GM21786 (cell line): Measurements from ENCODE around the gene CACNA1D.

Experiments
- ATAC-seq: cut with Tn5 transposase; IDR thresholded peaks from one replicate; pipeline ENCODE4 v1.9.1; 2021; ENCODE audit not compliant: unreplicated experiment

Gene CACNA1D

DNA sequence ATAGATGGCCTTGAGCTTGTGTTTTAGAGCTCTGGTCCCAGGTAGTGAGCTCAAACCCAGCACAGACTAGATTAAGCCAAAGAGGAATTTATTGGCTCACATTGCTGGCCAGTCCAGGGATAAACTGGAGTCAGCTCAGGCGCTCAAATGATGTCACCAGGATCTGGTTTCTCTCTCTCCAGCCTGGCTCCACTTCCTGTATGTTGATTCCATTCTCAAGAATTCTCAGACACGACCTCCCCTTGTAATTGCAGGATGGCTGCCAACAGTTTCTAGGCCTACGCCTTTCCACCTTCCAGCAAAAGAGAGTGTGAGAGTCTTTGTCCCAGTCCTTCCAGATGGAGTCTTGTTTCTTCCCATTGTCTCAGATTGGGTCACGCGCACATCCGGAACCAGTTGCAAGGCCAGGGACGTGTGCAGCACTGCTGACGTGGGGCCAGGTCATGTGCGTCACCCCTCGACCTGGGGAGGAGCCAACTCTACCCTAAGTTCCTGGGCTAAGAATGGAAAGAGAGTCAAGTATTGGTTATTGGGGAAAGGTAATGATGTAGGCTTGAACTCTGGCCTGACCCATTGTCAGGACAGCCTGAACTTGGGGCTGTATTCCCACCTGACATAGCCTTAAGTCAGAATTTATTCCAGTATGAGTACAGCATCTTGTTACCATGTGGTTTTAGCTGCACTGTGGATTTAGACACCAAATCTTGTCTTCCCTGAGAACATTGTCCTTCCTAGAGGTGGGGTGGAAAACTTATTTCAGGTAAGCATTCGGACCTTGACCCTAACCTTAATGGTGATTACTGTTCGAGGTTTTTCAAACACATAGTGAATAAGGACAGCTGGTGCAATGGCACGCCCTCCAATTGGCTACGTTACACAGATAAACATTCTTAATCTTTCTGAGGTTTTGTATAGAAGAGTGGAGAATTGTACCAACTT lies 31.6 kb downstream of the CACNA1D start:
- no peak for ATAC-seq

DNA sequence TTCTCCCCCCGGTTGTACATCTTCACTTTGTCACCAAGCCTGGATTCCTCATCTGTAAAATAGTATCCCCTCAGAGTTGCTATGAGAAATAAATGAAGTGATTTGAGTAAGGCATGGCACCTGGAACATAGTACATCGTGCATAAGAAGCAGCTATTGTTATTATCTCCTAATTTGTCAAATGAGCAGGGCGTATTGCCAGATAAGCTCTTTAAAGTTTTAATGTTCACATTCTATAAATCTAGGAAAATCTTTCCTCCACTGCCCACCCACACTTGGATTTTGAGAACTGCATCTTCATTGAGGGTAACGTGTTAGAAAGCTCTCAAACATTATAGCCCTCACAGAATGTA lies 32.3 kb downstream of the CACNA1D start:
- ATAC-seq = no peak

DNA sequence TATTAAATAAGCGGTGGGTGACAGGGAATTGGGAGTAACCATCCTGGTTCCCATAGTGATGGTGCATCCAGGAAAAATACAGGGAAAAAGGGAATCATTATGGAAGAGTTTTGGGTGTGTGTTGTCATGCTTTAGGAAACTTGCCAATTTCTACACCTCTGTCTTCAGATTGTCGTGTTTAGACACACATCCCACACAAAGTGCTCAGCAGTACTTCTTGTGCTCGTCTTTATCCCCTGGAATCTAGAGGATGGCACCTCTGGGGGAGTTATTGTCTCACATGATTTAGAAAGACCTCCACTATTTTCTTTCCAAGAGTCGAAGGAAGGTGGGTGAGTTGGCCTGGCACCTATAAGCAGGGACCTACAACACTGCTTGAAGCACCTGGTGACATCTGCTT lies 35.8 kb downstream of the CACNA1D start:
- ATAC-seq = no peak

DNA sequence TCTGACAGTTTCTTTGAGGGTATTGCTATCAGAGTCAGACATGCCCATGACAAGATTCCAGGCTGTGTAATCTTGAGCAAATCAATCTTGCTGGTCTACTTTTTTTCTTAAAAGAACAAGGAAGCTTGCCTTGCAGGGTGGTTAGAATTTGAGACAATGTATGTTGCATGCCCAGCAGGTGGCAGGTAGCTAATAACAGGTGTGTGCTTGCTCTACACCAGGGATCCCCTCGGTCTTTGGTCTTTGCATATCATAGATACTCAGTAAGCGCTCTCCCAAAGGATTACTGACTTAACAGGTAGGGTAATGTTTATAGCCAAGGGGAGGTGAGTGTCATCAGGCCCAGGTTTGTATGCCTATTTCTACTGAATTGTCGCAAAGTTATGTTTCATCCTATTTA lies 37.3 kb downstream of the CACNA1D start:
- no peak for ATAC-seq

DNA sequence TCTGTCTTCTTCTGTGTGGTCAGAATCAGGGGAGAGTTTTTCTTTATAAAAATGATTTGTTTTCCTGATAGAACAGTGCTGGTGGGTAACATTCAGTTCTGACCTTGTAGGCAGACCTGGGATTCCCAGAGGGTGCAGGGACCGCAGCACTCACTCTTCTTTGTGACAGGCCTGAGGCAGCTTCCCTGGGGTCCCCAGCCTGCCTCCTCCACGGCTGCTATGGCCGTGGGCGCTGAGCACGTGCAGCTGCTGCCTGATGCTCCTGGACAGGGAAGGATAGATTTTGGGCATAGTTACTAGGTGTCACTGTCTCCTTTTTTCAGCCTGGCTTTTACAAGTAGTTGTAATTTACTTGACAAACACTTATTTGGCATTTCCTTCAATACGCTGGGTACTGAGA lies 39.1 kb downstream of the CACNA1D start:
- no peak for ATAC-seq

DNA sequence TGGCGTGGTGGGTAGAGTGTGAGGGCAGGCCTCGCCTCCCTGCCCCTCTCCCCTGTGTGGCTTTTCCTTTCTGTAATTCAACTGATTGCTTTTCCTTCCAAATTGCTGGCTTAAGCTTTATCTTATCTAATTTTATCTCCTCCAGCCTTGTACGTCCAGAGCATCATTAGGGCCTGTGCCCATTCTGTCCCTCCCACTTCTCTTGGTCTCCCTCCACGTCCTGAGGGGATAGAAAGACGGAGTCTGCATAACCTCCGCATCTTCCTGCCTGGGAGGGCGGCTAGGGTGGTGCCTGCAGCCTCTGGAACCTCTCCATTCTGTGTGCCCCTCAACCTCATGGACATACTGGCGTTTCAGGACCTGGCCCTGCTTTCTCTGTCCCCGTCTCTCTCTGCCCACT lies 39.8 kb downstream of the CACNA1D start:
- ATAC-seq = no peak

DNA sequence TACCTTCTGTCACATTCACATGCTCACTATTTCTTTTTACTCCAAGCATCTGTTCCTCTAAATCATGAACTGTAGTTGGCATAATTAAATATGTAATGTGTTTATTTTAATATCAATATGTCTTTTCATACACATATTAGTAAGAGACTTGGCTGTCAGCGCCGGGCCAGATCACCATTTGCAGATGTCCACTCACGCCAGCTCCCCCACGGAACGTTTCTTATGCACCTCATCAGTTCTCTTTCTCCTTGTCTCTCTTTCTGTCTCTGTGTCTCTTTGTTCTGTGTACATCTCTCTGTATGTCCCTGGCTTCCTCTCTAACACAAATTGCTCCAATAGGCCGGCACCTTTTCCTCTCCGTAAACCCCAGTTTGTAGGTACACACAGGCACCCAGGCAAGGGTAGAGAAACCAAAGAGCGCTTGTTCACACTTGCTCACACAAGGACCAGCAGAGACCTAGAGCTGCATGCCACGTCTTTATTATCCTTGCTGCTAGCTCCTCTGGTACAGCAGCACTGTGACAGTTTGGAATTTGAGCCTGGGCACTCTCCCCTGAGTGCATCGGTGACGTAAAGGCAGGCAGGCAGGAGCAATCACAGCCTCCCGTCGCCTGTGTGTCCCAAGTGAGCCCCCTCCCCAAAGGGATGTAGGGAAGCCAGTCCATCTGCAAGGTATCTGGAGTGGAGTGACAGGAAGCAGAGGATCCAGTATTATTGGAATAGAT lies 40.4 kb downstream of the CACNA1D start:
- no peak for ATAC-seq

DNA sequence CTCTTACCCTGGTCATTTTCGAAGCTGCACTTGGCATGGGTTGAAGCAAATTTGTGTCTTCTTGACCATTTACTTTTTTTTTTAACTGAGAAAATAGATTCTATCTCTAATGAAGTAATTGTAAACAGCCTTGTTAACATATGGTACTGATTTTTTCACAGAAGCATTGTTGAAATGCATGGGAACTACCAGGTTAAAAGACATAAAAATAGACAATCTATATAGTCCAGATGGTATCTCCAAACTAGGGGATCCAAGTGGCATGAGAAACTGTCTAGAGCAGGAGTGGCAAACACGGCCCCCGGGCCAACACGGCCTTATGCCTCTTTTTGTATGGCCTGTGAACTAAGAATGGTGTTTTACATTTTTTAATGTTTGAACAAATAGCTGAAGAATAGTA lies 41.9 kb downstream of the CACNA1D start:
- no peak for ATAC-seq

DNA sequence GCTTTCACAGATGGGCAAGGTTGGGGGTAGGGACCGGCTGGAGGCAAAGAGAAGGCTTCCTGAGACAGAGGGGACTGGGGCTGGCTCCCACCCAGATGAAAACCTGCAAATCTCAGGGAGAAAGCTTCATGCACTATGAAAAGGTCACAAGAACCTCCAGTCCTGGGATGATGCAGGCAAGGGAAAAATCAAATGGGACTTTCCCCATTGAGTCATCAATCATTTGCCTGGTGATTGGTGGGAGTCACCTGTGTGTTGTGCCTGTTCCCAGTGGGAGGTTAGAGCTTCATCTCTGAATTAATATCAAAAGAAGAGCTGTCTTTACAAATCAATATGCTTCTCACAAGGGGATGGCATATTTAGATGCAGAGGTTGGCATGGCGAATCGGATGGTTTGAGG lies 49.9 kb downstream of the CACNA1D start:
- no peak for ATAC-seq

DNA sequence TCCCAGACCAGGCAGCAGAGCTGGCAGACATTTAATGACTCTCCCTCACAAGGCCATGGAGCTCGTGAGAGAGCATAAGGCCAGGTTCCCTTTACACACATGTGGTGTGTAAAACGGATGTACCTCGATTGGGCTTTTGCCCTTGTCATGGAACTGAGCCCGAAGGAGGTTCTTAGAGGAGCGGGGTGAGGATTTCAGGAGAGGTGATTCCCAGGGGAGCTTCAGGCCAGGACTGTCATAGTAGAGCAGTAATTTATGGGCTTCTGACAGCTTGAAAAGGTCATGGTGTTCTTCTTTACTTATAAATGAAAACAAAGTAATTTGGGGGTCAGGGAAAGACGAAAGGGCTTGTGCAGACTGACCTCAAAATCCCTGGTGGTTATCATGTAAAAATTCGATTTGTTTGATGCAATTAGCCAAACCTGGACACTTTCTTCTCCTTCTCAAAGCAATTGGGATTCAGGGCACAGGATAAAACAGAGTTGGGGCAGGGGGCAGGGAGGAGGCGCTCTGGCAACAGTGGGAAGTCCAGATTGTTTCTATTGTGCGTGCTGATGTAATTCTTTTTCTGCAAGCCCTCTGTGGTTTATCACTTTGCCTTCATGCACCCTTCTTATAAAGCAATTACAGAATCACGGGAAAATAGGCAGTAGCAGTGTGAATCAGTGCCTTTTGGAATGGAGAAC lies 51.0 kb downstream of the CACNA1D start:
- ATAC-seq = no peak

DNA sequence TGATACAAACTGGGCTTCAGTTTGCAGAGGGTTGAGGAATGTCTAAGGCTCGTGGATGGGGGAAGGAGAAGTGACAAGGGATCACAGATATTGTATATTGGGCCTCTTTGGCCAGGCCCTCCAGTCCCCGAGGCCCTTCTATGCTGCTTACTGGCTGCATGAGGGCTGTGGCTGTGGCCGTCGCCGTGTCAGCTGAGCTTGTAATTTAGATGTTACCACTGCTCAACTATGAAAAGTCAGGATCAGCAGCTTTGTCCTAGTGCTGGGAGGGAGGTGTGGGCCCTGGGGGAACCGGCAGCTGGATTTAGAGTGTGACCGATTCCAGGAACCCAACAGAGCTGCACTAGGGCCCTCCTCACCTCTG lies 51.6 kb downstream of the CACNA1D start:
- no peak for ATAC-seq

DNA sequence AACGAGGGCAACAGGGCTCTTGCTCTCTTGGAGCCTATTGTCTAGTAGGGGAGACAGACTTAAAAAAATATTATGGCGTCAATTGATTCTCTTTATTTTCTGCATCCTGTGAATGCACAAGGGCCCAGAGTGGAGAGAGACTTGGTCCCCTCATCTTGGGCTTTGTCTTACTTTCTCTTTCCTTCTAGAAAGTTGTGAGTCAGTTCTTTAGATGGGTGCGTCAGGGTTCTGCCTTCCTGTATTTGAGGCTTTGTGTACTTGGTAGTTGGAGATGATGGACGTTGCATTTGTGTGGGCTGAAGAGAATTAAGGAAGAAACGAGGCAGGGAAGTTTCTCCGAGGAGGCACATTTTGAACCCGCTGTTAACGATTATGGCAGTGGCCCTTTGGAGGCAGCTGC lies 52.9 kb downstream of the CACNA1D start:
- ATAC-seq = no peak

DNA sequence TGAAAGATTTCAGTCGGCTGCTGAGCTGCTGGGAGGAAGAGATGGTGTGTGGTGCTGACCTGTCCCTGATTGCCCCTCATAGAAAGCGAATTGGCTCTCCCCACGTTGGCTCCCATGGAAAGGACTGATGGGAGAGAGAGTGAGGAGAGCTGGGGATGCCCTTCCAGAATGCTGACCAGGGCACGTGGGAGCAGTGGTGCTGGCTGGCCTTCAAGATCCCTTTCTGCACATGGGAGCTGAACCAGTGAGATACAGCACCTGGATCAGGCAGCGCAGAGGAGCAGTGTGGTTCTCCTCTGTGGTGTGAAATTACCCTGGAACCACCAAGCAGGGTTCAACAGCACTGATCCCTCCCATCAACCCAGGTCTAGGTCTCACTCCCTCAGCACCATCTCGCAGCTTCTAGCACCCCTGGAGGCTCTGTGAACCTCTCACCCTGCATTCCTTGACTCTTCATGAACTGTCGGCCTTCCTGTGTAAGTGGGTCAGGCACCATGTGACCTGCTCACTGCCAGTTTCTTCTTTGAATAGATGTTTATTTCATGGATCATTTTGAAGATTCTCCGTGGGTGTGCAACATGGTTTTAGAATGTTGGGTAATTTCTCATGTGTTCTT lies 55.7 kb downstream of the CACNA1D start:
- no peak for ATAC-seq

DNA sequence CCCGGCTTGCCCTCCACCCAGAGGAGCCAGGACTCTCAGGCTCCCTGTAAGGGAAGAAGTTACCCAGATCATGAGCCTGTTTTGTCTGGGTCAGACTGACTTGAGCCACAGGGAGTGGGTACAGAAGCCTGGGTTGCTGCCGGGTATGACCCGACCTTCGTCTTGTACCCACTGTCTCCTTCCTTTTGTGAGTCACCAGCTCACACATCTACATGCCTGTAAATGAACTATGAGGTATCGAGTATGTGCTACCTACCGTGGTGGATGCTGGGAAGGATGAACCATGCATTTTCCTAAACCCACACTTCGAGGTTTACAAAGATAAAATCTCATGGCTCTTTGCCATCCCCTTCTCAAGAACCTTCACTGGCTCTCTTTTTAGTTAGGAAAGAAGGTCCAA lies 56.9 kb downstream of the CACNA1D start:
- no peak for ATAC-seq

DNA sequence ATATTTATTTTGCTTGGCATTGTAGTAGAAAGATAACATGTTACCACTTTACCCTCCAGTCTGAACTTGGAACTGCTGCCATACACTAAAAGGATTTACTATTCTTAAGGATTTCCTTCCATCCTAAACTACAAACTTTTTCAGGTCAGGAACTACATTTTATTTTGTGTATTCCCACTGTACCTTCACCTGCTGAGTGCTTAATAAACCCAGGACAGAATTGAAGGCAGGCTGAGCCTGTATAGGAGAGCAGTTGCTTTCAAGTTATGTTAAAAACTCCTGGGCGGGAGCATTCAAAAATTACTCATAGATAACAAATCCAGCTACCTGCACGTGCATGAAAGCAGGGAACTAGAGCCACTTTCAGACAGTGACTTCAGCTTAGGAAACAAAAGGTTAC lies 58.3 kb downstream of the CACNA1D start:
- ATAC-seq = no peak

DNA sequence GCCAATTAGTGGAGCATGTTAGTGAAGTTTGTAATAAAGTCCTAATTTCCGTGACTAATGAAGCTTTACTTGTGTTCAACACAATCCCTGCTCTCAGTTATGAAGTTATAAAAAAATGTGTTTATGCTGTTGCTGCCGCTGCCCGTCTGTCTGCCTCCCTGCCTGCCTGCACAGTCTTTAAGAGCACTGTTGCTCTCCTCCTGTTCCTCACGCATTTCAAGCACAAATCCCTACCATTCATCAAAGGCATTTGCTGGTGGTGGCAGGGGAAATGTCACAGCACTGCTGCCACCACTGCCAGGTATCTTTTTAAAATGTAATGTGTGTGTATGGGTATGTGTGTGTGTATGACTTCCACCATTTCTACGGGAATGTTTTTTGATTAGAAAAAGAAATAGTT lies 58.8 kb downstream of the CACNA1D start:
- no peak for ATAC-seq

DNA sequence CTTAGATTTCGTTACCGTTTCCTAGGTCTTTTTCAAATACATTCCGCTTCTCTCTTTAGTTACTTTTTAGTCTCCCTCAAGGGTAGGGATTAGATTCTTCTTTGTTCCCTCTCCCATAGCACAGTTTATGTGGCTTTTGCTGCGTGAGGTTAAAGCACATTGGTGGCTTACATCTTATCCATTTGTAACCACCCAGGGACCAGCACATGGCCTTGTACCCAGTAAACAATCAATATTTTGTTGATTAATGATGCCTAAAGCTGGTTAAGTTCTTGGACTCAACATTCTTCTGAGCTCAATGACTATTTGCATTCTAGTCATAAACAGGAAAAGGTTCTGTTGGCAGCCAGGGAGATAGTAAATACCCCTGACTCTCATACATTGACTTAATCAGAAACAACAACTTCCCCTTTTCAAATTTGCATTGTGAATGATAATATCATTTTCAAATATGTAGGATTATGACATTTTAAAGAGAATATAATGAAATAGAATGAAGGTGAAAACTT lies 60.2 kb downstream of the CACNA1D start:
- peak; percentile 89 for ATAC-seq

DNA sequence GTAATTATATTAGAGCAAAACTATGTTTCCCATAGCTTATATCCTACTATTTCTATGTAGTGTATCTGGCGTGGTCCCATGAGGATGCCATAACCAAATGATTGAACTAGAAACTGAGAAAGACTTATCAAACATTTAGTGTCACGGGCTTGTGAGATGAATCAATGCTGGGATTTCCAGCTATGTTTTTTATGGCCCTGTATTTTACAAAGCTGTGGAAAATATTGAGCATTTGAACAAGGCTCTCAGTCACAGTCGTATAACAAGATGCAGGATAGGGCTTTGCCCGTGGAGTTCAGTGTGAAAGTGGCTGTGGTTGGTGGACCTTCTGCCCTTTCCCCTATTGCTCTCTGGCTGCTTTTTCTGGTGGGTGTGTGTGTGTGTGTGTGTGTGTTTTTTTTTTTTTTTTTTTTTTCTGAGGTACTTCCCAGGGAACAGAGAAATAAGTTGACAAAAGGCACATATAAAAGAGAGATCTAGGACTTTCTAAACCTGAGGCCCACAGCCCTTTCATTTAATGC lies 60.7 kb downstream of the CACNA1D start:
- peak; percentile 70 for ATAC-seq

DNA sequence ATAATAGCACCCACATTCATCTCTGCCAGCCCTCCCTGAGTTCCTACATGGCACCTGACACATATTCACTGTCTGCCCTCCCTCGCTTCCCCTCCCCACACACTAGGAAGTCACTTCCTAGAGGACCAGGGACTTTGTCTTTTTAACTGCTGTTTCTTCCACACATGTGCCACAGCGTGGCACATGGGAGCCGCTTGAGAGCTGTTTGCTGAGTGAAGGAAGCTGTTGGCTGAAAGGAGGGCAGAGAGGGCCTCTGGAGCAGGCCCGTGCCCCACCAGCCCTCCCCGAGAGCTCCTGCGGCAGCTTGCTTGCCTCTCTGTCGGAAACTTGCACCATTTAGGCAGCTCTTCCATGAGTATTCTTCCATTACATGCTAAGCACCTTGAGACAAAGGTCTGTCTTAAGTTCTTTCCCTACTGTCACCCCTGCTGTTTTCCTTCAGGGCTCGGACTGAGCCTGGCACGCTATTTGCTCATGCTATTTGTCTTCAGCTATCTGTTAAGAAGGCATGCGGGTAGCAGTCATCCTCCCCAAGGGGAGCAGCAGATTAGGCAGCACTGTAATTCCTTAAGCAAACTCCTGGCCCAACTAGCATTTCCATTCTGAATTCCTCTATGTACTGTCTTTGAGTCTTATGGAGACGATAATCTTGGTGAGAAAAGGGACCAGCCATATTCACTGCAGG lies 72.2 kb downstream of the CACNA1D start:
- no peak for ATAC-seq

DNA sequence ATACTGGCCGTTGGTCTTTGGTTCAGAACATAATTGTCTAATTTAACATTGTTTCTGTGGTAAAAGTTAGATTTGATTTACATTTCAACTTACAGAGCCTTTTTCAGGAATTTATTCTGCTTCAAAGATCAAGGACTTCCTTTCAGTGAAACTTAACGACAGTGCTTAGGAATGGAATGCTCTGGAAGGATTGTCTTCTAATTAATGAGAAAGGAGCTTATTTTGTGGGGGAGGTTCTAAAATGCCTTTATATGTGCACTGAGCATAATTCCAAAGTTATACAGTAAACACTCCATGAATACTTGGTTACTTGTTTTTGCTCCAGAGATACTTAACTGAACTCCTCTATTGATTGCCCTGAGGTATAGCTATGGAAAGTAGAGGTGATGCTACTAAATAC lies 75.7 kb downstream of the CACNA1D start:
- ATAC-seq = no peak

DNA sequence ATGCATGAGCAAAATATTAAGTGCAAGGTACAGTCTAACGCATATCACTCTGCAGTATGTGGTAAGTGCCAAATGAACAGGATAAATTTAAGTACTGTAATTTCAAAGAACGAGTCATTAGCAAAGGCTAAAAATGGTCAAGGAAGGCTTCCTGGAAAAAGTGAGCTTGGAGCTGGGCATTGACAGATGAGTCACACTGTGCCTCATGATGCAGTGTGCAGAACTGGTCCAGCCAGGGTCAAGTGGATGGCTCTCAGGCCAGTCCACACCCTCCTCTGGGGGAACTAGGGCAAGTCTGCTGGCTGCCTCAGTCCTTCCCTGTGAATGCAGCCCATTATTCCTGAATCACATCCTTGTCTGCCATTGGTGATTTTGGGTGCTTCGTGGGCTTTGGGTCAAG lies 76.3 kb downstream of the CACNA1D start:
- no peak for ATAC-seq
